Left lobe of liver (tissue), 2 donors: ENCODE data around the gene NKTR. TPM values are rescaled to one million over a fixed set of nuclear protein-coding genes. Genes with fewer than 3 reads are reported as not detected.

Source experiments
- ATAC-seq: fragments of 200-7000 bp; cut with Tn5 transposase; one replicate; pipeline ENCODE4 v1.9.1; 2020; ENCODE audit warnings: mild to moderate bottlenecking, moderate library complexity
- DNase-seq: peaks from one replicate; pipeline ENCODE4 v3.0.0-alpha.2; 2020; ENCODE audit warnings: low spot score
- total RNA-seq: library from RNA; stranded (reverse); gene quantifications from one replicate; pipeline ENCODE4 v1.2.1, GENCODE V29; 2021
- donor health status: DM: no; HTN: no; CAD: no; lungs with moderate emphysema.
- donor health status: DM: no; HTN: yes; CAD: no.

Gene NKTR
- total RNA-seq, 1 donor from 2014 or later, result 29.2 TPM

DNA sequence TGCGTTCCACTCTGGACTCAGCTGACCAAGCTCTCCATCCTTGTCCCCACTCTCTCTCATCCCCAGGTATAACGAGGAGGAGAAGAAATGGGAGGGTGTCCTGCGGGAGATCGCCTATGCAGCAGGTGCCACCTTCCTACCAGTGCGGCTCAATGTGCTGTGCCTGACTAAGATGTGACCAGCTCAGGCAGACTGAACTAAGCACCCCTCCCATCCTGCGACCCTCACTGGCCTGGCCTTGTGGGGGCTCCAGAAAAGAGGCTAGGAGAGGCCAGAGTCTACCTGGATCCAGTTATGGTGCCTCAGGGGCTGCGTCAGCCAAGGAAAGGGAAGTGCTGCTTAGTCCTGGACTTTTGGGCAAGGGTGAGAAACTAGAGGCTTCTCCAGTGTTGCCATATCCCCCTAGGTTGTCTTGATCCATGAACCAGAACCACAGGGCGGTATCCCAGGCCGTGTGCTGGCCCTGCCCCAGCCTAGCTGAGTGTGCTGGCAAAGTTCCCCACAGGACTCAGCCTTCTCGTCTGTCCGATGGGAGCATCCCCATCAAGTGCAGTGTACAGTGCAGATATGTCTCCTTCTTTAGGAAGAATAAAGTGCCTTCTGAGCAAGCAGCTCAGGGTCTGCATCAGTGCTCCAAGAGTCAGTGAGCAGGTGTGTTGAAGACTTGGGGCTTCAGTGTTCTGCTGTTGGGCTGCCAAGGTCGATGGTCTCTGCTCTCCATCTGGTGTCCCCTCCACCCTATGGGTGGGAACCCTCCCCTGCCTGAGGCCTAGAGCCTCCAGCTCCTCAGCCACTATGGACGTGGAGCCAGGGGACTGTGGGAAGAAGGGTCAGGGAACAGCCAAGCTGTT lies 91.6 kb downstream of the NKTR start:
- no peak for DNase-seq
- no peak for ATAC-seq

DNA sequence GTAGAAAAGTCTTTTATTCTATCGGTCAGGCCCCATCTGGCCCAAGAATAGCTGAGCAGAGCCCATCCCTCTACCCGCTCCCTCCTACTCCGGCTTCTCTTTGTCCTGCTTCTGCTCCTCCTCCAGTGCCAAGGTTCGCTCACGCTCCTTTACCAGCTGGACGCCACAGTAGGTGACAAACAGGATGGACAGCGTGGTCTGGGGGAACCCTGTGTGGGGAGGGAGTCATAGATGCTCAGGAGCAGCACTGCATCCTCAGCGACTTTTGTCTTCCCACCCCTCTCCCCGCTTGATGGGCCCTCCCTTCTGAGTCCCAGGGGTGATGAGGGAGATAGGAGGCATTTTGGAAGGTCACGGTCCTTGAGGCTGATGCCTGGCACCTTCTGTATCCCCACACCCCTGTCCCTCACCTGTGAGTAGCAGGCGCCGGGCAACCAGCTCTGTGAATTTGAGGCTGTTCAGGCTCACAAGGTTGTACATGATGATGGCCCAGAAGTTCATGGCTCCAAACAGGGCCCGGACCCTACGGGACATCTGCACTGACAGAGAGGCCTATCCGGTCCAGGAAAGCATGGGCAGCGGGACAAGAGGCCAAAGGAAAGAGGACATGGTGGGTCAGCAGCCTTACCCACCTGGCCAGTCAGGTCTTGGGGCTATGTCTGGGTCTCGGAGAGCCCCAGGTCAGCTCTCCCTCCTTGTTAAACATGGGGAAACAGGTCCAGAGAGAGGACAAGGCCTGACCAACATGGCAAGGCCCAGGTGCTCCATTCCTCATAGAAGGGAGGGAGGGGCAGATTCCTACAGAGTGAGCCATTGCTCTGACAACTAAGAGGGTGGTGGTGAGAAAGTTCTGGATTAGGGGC lies 92.4 kb downstream of the NKTR start:
- no peak for DNase-seq
- no peak for ATAC-seq

DNA sequence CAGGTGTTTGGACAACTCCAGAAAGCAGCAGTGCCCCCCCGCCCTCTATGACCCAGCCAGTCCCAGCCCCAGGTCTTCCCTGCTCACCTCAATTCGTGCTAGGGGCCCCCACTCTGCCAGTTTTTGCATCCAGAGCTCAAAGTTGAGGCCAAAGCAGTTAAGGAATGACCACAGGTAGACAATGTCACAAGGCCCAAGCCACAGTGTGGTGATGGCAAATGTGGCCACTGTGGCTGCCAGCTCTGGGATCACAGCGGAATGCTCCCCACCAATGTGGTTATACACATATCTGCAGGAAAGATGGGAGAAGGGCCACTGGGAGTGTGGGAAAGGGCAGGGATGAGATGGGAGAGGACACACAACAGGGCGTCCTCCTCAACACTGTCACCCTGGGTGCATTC lies 93.0 kb downstream of the NKTR start:
- no peak for DNase-seq
- ATAC-seq, result no peak

DNA sequence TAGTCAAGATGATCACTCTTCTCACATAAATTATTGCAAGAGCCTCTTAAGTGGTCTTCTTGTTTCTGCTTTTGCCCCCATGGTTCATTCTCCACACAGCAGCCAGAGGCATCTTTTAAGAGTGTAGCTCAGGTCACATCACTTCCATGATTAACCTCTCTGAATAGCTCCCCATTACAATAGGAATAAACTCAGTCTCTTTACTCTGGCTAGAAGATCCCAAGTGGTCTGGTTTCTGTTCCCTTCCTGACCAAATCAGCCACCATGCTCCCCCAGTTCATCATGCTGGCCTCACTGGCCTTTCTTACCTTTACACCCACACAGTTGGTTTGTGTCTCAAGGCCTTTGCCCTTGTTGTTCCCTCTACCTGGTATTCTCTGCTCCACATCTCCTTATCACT lies 93.9 kb downstream of the NKTR start:
- ATAC-seq, result no peak

GRCh38 chr3:42696356-42697288 lies 96.1 kb downstream of the NKTR start:
- DNase-seq (peak; percentile 41), ATAC-seq (no peak)

More for the DNA sequence above, 93.9 kb downstream of the NKTR start:
- DNase-seq, result no peak

DNA sequence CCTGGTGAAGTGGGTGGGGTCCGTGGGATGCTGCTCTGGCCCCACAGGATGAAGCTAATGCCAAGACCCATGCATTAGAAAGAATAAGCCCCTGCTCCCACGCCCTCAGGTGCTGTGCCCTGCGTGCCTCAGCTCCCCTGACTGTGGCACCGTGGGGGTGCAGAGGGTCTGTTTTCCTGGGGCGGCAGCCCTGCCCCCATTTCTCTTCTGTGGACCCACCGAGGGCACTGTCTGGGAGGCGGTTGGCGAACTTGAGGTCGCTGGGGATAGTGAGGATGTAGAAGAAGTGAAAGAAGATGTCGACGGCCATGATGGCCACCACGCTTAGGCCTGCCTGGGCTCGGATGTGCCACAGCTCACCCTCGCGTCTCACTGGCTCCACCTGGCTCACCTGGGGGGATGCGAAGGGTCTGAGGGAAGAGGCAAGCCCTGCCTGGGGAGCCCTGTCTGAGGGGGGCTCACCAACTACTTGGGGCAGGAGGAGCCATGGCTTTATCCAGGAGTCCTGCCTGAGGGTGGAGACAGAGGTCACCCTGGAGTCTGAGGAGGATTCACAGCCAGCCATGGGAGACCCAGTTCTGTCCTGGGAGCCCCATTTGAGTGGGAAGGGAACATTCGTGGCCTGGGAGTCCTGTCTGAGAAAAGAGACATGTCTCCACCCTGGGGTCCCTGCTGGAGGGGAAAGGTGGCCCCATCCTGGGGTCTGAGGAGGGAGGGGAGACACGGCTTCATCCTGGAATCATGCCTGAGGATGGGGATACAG lies 97.0 kb downstream of the NKTR start:
- peak; percentile 24 for DNase-seq

More for the DNA sequence above, 97.0 kb downstream of the NKTR start:
- no peak for ATAC-seq

Other genes starting within 250 kb of the NKTR start
- not detected for gene LYZL4, start 190.1 kb upstream of the NKTR start, total RNA-seq
- 27.0 TPM for gene VIPR1, start 98.0 kb upstream of the NKTR start, total RNA-seq
- gene SEC22C, start 18.7 kb upstream of the NKTR start, total RNA-seq, result 14.2 TPM
- gene SS18L2, start 9.8 kb upstream of the NKTR start, total RNA-seq, result 14.4 TPM
- 5.0 TPM for gene ZBTB47, start 53.0 kb downstream of the NKTR start, total RNA-seq
- not detected for gene KLHL40, start 84.9 kb downstream of the NKTR start, total RNA-seq
- gene HHATL, start 102.1 kb downstream of the NKTR start, total RNA-seq, result 0.40 TPM
- gene CCDC13, start 172.6 kb downstream of the NKTR start, total RNA-seq, result 1.6 TPM
- 112 TPM for gene HIGD1A, start 203.8 kb downstream of the NKTR start, total RNA-seq
- gene ACKR2, start 208.8 kb downstream of the NKTR start, total RNA-seq, result 17.6 TPM